Osteocyte (in vitro differentiated cells): ENCODE data around the gene ACTR3. TPM values are rescaled to one million over a fixed set of nuclear protein-coding genes. Genes with fewer than 3 reads are reported as not detected.

Experiments
- DNase-seq: peaks from one replicate; pipeline ENCODE4 v3.0.0; 2021; ENCODE audit warnings: mixed read lengths; ENCODE audit not compliant: unreplicated experiment; ENCODE audit errors: extremely low spot score
- H3K27ac Mint-ChIP-seq: one replicate; pipeline ENCODE4 v1.8.0; 2021; ENCODE audit warnings: mild to moderate bottlenecking, mixed read lengths; ENCODE audit not compliant: unreplicated experiment
- H3K27me3 Mint-ChIP-seq: one replicate; pipeline ENCODE4 v1.8.0; 2021; ENCODE audit warnings: mixed read lengths; ENCODE audit not compliant: unreplicated experiment
- H3K36me3 Mint-ChIP-seq: one replicate; pipeline ENCODE4 v1.8.0; 2021; ENCODE audit warnings: mixed read lengths; ENCODE audit not compliant: unreplicated experiment
- H3K4me1 Mint-ChIP-seq: one replicate; pipeline ENCODE4 v1.8.0; 2021; ENCODE audit warnings: mixed read lengths; ENCODE audit not compliant: unreplicated experiment
- H3K4me3 Mint-ChIP-seq: one replicate; pipeline ENCODE4 v1.8.0; 2021; ENCODE audit warnings: mild to moderate bottlenecking, moderate library complexity, mixed read lengths; ENCODE audit not compliant: unreplicated experiment
- H3K9me3 Mint-ChIP-seq: one replicate; pipeline ENCODE4 v1.8.0; 2021; ENCODE audit warnings: mixed read lengths; ENCODE audit not compliant: unreplicated experiment
- total RNA-seq: library from RNA; stranded (reverse); gene quantifications from 2 replicates; pipeline ENCODE4 v1.2.1, GENCODE V29; 2021
- TF ChIP-seq, protein P1 (sequence below): fragments of 200-600 bp; sonication (generic); IDR thresholded peaks from 2 replicates; pipeline ENCODE4 v1.5.0; 2021; ENCODE audit warnings: antibody characterized with exemption, mild to moderate bottlenecking, moderate library complexity

Gene ACTR3
- total RNA-seq, 1 donor from 2014 or later: 255 TPM

DNA sequence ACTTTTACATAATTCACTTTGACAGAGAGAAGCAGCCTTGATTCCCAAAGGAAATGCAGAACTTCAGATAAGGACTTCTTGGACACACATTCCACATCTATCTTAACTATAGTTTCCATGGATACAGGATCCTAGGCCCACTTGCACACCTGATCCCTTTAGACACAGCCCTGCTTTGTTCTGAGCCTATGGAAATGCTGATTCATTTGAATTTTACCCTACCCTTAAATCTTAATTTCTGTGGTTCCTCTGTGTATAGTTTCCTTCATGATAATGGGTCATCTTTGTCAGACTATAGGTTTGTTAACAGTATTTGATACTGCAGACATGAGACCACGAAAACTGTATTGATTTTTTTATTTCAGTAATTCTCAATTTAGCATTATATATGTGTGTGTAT is 77.4 kb downstream of the ACTR3 start:
- peaks cover 7% of the 10 kb centered on the region for H3K4me1 Mint-ChIP-seq
- H3K36me3 Mint-ChIP-seq: peaks cover 16% of the 10 kb centered on the region
- H3K27me3 Mint-ChIP-seq: no peaks in the 10 kb centered on the region
- no peak overlapping the region for H3K27ac Mint-ChIP-seq
- no peaks in the 10 kb centered on the region for H3K9me3 Mint-ChIP-seq
- DNase-seq: no peak
- H3K4me3 Mint-ChIP-seq: no peak overlapping the region
- TF ChIP-seq, protein P1, sequence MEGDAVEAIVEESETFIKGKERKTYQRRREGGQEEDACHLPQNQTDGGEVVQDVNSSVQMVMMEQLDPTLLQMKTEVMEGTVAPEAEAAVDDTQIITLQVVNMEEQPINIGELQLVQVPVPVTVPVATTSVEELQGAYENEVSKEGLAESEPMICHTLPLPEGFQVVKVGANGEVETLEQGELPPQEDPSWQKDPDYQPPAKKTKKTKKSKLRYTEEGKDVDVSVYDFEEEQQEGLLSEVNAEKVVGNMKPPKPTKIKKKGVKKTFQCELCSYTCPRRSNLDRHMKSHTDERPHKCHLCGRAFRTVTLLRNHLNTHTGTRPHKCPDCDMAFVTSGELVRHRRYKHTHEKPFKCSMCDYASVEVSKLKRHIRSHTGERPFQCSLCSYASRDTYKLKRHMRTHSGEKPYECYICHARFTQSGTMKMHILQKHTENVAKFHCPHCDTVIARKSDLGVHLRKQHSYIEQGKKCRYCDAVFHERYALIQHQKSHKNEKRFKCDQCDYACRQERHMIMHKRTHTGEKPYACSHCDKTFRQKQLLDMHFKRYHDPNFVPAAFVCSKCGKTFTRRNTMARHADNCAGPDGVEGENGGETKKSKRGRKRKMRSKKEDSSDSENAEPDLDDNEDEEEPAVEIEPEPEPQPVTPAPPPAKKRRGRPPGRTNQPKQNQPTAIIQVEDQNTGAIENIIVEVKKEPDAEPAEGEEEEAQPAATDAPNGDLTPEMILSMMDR: no peak

DNA sequence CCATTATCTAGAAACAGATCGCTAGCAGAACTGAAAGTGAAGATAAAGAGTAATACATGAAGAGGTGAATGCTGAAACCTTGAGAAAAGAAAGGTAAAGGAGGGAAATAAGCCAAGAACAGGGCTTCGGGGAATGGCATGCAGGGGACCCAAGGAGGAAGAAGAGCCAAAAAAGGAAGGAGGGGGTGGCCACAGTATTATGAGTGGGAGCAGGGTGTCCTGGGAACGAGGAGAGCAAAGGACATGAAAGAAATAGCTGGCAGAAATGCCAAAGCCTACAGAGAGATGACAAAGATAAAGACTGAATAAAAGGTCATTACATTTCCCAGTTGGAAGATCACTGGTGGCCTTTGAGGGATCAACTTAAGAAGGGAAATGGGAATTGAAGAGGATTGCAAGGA is 82.9 kb downstream of the ACTR3 start:
- TF ChIP-seq, protein P1: no peak
- H3K27ac Mint-ChIP-seq: no peak overlapping the region
- H3K4me1 Mint-ChIP-seq: peaks cover 5% of the 10 kb centered on the region
- DNase-seq: no peak
- no peaks in the 10 kb centered on the region for H3K27me3 Mint-ChIP-seq
- H3K9me3 Mint-ChIP-seq: no peaks in the 10 kb centered on the region
- no peak overlapping the region for H3K4me3 Mint-ChIP-seq
- peaks cover 9% of the 10 kb centered on the region for H3K36me3 Mint-ChIP-seq

DNA sequence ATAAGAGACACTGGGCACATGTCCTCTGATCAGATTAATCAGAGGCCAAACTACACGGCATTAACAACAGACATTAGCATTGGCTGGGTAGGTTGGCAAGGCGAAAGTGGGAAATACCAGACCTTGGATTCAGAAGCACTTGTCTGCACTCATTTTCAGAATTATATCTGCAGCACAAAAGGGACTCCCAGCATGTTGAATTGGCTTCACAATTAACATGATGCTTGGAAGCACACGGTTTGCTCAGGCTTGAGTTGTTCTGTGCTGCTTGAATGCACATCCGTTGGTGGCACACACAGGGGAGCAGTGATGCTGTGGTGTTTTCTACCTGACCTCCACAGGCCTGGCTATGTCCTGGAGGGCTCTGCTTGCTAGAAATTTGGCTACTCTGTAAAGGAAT is 83.9 kb downstream of the ACTR3 start:
- H3K36me3 Mint-ChIP-seq: peaks cover 7% of the 10 kb centered on the region
- DNase-seq: no peak
- peaks cover 5% of the 10 kb centered on the region for H3K4me1 Mint-ChIP-seq
- peaks cover under 1% of the 10 kb centered on the region for H3K9me3 Mint-ChIP-seq
- no peak overlapping the region for H3K4me3 Mint-ChIP-seq
- no peak overlapping the region for H3K27ac Mint-ChIP-seq
- TF ChIP-seq, protein P1: no peak
- no peaks in the 10 kb centered on the region for H3K27me3 Mint-ChIP-seq

DNA sequence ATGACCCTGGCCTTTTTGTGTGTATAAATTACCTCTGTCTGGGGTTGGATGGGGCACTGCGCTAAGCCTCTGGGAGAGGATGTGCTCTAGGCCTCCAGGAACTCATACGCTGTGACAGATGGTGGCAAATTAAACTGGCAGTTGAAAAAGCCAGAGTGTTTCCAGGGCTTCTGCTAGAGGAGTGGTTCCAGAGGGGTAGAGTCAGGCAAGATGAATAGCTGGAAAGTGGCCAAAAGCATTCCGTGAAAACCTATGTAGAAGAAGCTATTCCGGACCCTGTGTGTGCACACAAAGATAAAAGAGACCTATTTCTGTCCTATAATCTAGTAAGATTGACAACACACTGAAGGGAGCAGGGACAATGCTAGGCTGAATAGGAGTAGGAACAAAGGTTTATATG is 84.8 kb downstream of the ACTR3 start:
- no peak for DNase-seq
- Mint-ChIP-seq H3K27me3 (no peaks in the 10 kb centered on the region), H3K4me3 (no peak overlapping the region), H3K36me3 (peaks cover 7% of the 10 kb centered on the region), H3K27ac (no peak overlapping the region), H3K4me1 (peaks cover 5% of the 10 kb centered on the region), H3K9me3 (peaks cover 3% of the 10 kb centered on the region)
- TF ChIP-seq, protein P1: no peak

DNA sequence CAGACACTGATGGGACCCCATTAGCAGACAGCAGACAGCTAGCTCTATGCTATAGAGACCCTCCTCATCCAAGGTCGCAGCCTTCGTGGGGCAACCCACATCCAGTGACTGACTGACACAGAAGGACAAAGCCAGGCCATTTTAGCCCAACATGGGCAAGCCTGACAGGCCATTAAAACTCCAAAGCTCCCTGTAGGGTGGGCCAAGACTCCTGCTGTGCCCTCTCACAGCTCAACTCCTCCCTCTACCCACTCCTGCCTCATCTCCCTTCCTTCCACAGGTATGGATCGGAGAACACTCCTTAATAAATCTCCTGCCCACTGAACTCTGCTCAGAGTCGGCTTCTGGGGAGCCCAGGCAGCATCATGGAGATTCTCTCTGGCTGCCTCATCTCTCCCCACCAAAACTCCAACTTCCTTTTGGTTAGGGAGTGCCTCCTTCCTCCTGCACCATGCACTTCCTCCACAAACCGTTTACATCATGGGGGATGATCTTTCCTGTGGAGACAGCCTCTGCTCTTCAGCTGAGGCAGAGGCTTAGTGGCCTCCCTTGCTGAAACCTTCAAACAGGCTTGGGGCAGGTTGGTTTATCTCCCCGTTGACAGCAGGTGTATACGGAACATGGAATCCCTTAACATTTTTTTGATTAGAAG is 86.5 kb downstream of the ACTR3 start:
- no peak overlapping the region for H3K27ac Mint-ChIP-seq
- TF ChIP-seq, protein P1: no peak
- peaks cover 12% of the 10 kb centered on the region for H3K4me1 Mint-ChIP-seq
- no peak overlapping the region for H3K4me3 Mint-ChIP-seq
- H3K9me3 Mint-ChIP-seq: peaks cover 3% of the 10 kb centered on the region
- no peaks in the 10 kb centered on the region for H3K27me3 Mint-ChIP-seq
- peaks cover 7% of the 10 kb centered on the region for H3K36me3 Mint-ChIP-seq
- no peak for DNase-seq
